Cerebellar nuclear complex (tissue), 1 donor: ENCODE data around the gene P2RX7.
"Not testable (repeated sequence)": the region's sequence is repeated elsewhere in the genome, so short reads cannot be mapped to it uniquely, and the experiment has no call there.

Source experiments
- DNase-seq, 2 experiments: peaks; one replicate each; lab custom pipeline; 2025; lab: John Stamatoyannopoulos, UW

The P2RX7 gene

GRCh38 chr12:121170611-121171260, 38.1 kb downstream of the P2RX7 start:
- DNase-seq: no peak

- DNase-seq: no peak
Measured at GRCh38 chr12:121172145-121172544, 39.5 kb downstream of the P2RX7 start.

GRCh38 chr12:121175383-121176119, 42.9 kb downstream of the P2RX7 start:
- no peak for DNase-seq

GRCh38 chr12:121176826-121177529, 44.3 kb downstream of the P2RX7 start:
- DNase-seq: peak in 1 of 2 experiments; percentile 75

GRCh38 chr12:121181181-121181580, 48.5 kb downstream of the P2RX7 start:
- peak; percentile 62 to 91 for DNase-seq

- no peak for DNase-seq
Measured at GRCh38 chr12:121182222-121182893, 49.7 kb downstream of the P2RX7 start.

GRCh38 chr12:121184425-121184824, 51.7 kb downstream of the P2RX7 start:
- DNase-seq: no peak

- no peak for DNase-seq
Measured at GRCh38 chr12:121184984-121185889, 52.6 kb downstream of the P2RX7 start.

- DNase-seq: no peak
Measured at GRCh38 chr12:121186826-121187225, 54.1 kb downstream of the P2RX7 start.

- no peak for DNase-seq
Measured at GRCh38 chr12:121187501-121187900, 54.8 kb downstream of the P2RX7 start.

- no peak for DNase-seq
Measured at GRCh38 chr12:121188227-121188626, 55.6 kb downstream of the P2RX7 start.

- no peak for DNase-seq
Measured at GRCh38 chr12:121189131-121189530, 56.5 kb downstream of the P2RX7 start.

GRCh38 chr12:121189619-121190155, 57.0 kb downstream of the P2RX7 start:
- no peak for DNase-seq

GRCh38 chr12:121190523-121191031, 57.9 kb downstream of the P2RX7 start:
- no peak for DNase-seq

- DNase-seq: no peak
Measured at GRCh38 chr12:121191151-121191550, 58.5 kb downstream of the P2RX7 start.

GRCh38 chr12:121196902-121197301, 64.2 kb downstream of the P2RX7 start:
- DNase-seq: no peak

- DNase-seq: no peak
Measured at GRCh38 chr12:121198949-121199348, 66.3 kb downstream of the P2RX7 start.

GRCh38 chr12:121201140-121201539, 68.5 kb downstream of the P2RX7 start:
- DNase-seq: not testable (repeated sequence)

GRCh38 chr12:121202407-121203355, 70.0 kb downstream of the P2RX7 start:
- DNase-seq: no peak

GRCh38 chr12:121203482-121203881, 70.8 kb downstream of the P2RX7 start:
- no peak for DNase-seq
